OCI-LY7 (cell line): ENCODE data around the gene KIAA1328.

Experiments used
- EZH2phosphoT487 ChIP-seq: fragments of 200-600 bp; sonication (generic); IDR thresholded peaks from 2 replicates; pipeline ENCODE4 v1.6.1; 2018; ENCODE audit warnings: low read depth, borderline replicate concordance, mild to moderate bottlenecking, mixed run types, antibody characterized with exemption, low read length, moderate library complexity, mixed read lengths
- TF ChIP-seq, protein P1 (sequence below): fragments of 200-600 bp; sonication (generic); conservative IDR thresholded peaks from 2 replicates; pipeline ENCODE4 v1.5.1; 2014; ENCODE audit warnings: mild to moderate bottlenecking, antibody characterized with exemption, low read length, moderate library complexity, mixed read lengths

GRCh38 chr18:37266290-37266689 is 437.4 kb downstream of the KIAA1328 start:
- no peak for TF ChIP-seq EZH2phosphoT487
- TF ChIP-seq, protein P1, sequence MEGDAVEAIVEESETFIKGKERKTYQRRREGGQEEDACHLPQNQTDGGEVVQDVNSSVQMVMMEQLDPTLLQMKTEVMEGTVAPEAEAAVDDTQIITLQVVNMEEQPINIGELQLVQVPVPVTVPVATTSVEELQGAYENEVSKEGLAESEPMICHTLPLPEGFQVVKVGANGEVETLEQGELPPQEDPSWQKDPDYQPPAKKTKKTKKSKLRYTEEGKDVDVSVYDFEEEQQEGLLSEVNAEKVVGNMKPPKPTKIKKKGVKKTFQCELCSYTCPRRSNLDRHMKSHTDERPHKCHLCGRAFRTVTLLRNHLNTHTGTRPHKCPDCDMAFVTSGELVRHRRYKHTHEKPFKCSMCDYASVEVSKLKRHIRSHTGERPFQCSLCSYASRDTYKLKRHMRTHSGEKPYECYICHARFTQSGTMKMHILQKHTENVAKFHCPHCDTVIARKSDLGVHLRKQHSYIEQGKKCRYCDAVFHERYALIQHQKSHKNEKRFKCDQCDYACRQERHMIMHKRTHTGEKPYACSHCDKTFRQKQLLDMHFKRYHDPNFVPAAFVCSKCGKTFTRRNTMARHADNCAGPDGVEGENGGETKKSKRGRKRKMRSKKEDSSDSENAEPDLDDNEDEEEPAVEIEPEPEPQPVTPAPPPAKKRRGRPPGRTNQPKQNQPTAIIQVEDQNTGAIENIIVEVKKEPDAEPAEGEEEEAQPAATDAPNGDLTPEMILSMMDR = no peak; the same call in 1 of the 2 replicates
